ENCODE measurements around the gene GMNN. TPM values are rescaled to one million over a fixed set of nuclear protein-coding genes. Genes with fewer than 3 reads are reported as not detected.

Gene GMNN
- polyA plus RNA-seq, 3 donors: 2.6 to 5.2 (median 2.9) TPM

- Histone ChIP-seq H3K4me1 (ENCODE audit: control insufficient read depth in 1 of 2, insufficient read depth in 2 of 2, low read length in 2 of 2) (peaks cover 26 to 27% of the 10 kb centered on the region in 2 donors), H3K27ac (ENCODE audit: low read depth in 1 of 2, low read length in 2 of 2) (no peak overlapping the region), H3K36me3 (replicated peaks in 1 of 2; ENCODE audit: control insufficient read depth in 1 of 2, insufficient read depth in 2 of 2, low read length in 2 of 2) (no peaks in the 10 kb centered on the region), H4K20me1 (ENCODE audit: insufficient read depth, low read length) (no peaks in the 10 kb centered on the region), H3K4me3 (replicated peaks in 1 of 3; ENCODE audit: low read depth in 2 of 3, low read length in 3 of 3) (no peak overlapping the region), H3K9me3 (replicated peaks in 1 of 2; ENCODE audit: control insufficient read depth in 1 of 2, insufficient read depth in 1 of 2, low read length in 2 of 2) (no peaks in the 10 kb centered on the region), H2AFZ (ENCODE audit: insufficient read depth, low read depth, low read length, poor library complexity, severe bottlenecking) (peak overlapping the region; percentile 23), H3K9ac (ENCODE audit: insufficient read depth, low read length, poor library complexity, severe bottlenecking) (no peak overlapping the region), H3K79me2 (ENCODE audit: insufficient read depth, low read length) (no peaks in the 10 kb centered on the region), H3K4me2 (replicated peaks; ENCODE audit: extremely low read depth, low read length, poor library complexity, severe bottlenecking) (no peak overlapping the region), H3K27me3 (ENCODE audit: control insufficient read depth in 2 of 2, insufficient read depth in 2 of 2, low read length in 2 of 2) (no peaks in the 10 kb centered on the region)
- WGBS (ENCODE audit: insufficient coverage): no CpG with 5 or more reads among the region's 3 CpGs
- TF ChIP-seq, protein P1, sequence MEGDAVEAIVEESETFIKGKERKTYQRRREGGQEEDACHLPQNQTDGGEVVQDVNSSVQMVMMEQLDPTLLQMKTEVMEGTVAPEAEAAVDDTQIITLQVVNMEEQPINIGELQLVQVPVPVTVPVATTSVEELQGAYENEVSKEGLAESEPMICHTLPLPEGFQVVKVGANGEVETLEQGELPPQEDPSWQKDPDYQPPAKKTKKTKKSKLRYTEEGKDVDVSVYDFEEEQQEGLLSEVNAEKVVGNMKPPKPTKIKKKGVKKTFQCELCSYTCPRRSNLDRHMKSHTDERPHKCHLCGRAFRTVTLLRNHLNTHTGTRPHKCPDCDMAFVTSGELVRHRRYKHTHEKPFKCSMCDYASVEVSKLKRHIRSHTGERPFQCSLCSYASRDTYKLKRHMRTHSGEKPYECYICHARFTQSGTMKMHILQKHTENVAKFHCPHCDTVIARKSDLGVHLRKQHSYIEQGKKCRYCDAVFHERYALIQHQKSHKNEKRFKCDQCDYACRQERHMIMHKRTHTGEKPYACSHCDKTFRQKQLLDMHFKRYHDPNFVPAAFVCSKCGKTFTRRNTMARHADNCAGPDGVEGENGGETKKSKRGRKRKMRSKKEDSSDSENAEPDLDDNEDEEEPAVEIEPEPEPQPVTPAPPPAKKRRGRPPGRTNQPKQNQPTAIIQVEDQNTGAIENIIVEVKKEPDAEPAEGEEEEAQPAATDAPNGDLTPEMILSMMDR (IDR thresholded peaks at IDR 0.05): no peak
- DNase-seq: no peak
- H3K9me3 Mint-ChIP-seq: peaks cover 0 to 4% (median 0%) of the 10 kb centered on the region in 7 donors
- peaks cover 0 to 8% (median 0%) of the 10 kb centered on the region in 3 donors for H3K27me3 Mint-ChIP-seq (ENCODE audit: low read depth in 3 of 3)
- H3K4me3 Mint-ChIP-seq: no peak overlapping the region
- peak overlapping the region in 2 of 7 donors; percentile 15 to 41 for H3K27ac Mint-ChIP-seq
- intact Hi-C loops (cut with micrococcal nuclease): no loop called here
- H3K4me1 Mint-ChIP-seq: peaks cover 27% of the 10 kb centered on the region
- H3K36me3 Mint-ChIP-seq: no peaks in the 10 kb centered on the region
Measured at GRCh38 chr6:24738741-24739140, 36.0 kb upstream of the GMNN start.

GRCh38 chr6:24740861-24741260, 33.9 kb upstream of the GMNN start:
- peaks cover 0 to 4% (median 0%) of the 10 kb centered on the region in 3 donors for H3K27me3 Mint-ChIP-seq (ENCODE audit: low read depth in 3 of 3)
- H3K27ac Mint-ChIP-seq: no peak overlapping the region
- H3K4me3 ChIP-seq (replicated peaks in 1 of 3; ENCODE audit: low read depth in 2 of 3, low read length in 3 of 3): no peak overlapping the region
- no peaks in the 10 kb centered on the region for H3K79me2 ChIP-seq (ENCODE audit: insufficient read depth, low read length)
- no peaks in the 10 kb centered on the region for H4K20me1 ChIP-seq (ENCODE audit: insufficient read depth, low read length)
- H3K36me3 ChIP-seq (replicated peaks in 1 of 2; ENCODE audit: control insufficient read depth in 1 of 2, insufficient read depth in 2 of 2, low read length in 2 of 2): no peaks in the 10 kb centered on the region
- H3K4me1 Mint-ChIP-seq: peaks cover 48% of the 10 kb centered on the region
- H3K36me3 Mint-ChIP-seq: no peaks in the 10 kb centered on the region
- intact Hi-C loops (cut with micrococcal nuclease): no loop called here
- TF ChIP-seq, protein P1 (IDR thresholded peaks at IDR 0.05): no peak
- H3K9me3 Mint-ChIP-seq: peaks cover 0 to 4% (median 0%) of the 10 kb centered on the region in 7 donors
- H3K27me3 ChIP-seq (ENCODE audit: control insufficient read depth in 2 of 2, insufficient read depth in 2 of 2, low read length in 2 of 2): no peaks in the 10 kb centered on the region
- H3K4me1 ChIP-seq (ENCODE audit: control insufficient read depth in 1 of 2, insufficient read depth in 2 of 2, low read length in 2 of 2): peaks cover 46 to 48% of the 10 kb centered on the region in 2 donors
- H3K27ac ChIP-seq (ENCODE audit: low read depth in 1 of 2, low read length in 2 of 2): no peak overlapping the region
- no peak overlapping the region for H3K4me2 ChIP-seq (replicated peaks; ENCODE audit: extremely low read depth, low read length, poor library complexity, severe bottlenecking)
- no peak overlapping the region for H3K4me3 Mint-ChIP-seq
- H2AFZ ChIP-seq (ENCODE audit: insufficient read depth, low read depth, low read length, poor library complexity, severe bottlenecking): no peak overlapping the region
- no peaks in the 10 kb centered on the region for H3K9me3 ChIP-seq (replicated peaks in 1 of 2; ENCODE audit: control insufficient read depth in 1 of 2, insufficient read depth in 1 of 2, low read length in 2 of 2)
- H3K9ac ChIP-seq (ENCODE audit: insufficient read depth, low read length, poor library complexity, severe bottlenecking): no peak overlapping the region
- no peak for DNase-seq

Measured in CD14-positive monocyte (primary cell).